ENCODE measurements around the gene PTRH1. TPM values are rescaled to one million over a fixed set of nuclear protein-coding genes. Genes with fewer than 3 reads are reported as not detected.

The PTRH1 gene
- total and polyA plus RNA-seq, 10 of the 15 experiments (the other 5 are each of a cell fraction or from before 2014, with no cell fraction given): 0.69 to 38.4 (median 10.2) TPM

DNA sequence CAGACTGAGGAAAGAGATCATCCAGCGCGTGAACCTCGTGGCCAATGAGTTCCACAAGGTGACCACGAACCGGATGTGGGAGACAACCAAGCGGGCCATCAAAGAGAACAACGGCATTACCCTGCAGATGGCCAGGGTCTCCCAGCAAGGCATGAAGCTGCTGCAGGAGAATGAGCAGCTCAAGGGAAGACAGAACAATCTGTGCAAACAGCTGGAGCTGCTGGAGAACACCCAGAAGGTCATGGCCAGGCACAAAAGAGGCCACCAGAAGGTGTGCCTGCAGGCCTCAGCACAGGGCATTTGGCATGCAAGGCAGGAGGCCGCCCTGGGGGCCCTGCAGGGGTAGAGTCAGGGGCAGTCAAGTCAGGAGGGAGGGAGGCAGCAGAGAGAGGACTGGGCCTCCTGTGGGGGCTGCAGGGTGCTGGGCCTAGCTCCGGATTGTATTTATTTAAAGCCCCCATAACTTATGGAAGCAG lies 4.2 kb downstream of the PTRH1 start:
- BruUV-seq (replicated peaks): no TSS peak
- Histone ChIP-seq H3K36me3 (ENCODE audit: control insufficient read depth in 2 of 2, insufficient read depth in 2 of 2, low read length in 1 of 2) (no peaks in the 10 kb centered on the region; a peak in 1 of 4 replicates), H3K9ac (ENCODE audit: control insufficient read depth, insufficient read depth, low read length) (no peak overlapping the region), H3K4me2 (ENCODE audit: control insufficient read depth, insufficient read depth) (no peak overlapping the region), H2AFZ (ENCODE audit: control insufficient read depth, low read depth, low read length) (no peak overlapping the region), H3K27me3 (replicated peaks in 1 of 2; ENCODE audit: control insufficient read depth in 2 of 2, insufficient read depth in 2 of 2, low read length in 1 of 2) (no peaks in the 10 kb centered on the region), H3K4me1 (ENCODE audit: control insufficient read depth, insufficient read depth, low read length) (peaks cover 6% of the 10 kb centered on the region; the same call in 1 of the 2 replicates), H3K9me3 (replicated peaks; ENCODE audit: control insufficient read depth, insufficient read depth, low read length) (no peaks in the 10 kb centered on the region; the same call in 2 of the 3 replicates), H3K27ac (ENCODE audit: control insufficient read depth, insufficient read depth) (no peak overlapping the region), H3K4me3 (no peak overlapping the region), H3K79me2 (ENCODE audit: control insufficient read depth, insufficient read depth, low read length) (no peaks in the 10 kb centered on the region), H4K20me1 (ENCODE audit: control insufficient read depth, insufficient read depth) (no peaks in the 10 kb centered on the region)
- in situ Hi-C loops (cut with MboI): no loop called here
- ChIA-PET RAD21 (ENCODE audit: unreplicated experiment) (no interaction called here), SMC1A (ENCODE audit: uncharacterized antibody, unreplicated experiment) (no interaction called here), CTCF (interaction anchor here (1.1 kb wide), 1 partner anchor 199 kb away, joined by 3 read pairs; no protein-coding TSS in a partner anchor), POLR2A (no interaction called here)
- DNase-seq (ENCODE audit: low read depth, low spot score) (no peak), FAIRE-seq (no peak), ATAC-seq (no peak)
- TF ChIP-seq RUNX3 (IDR thresholded peaks at IDR 0.05; ENCODE audit: low read length) (peak; percentile 67), NKRF (conservative IDR thresholded peaks at IDR 0.05) (no peak), NR2F1 (conservative IDR thresholded peaks at IDR 0.05) (0 out of 2 replicates have a peak, but pooled peaks have one; percentile 26)
- intact Hi-C loops (cut with micrococcal nuclease; ENCODE audit: unreplicated experiment): no loop called here
- 8% methylated on average over 9 of the region's 9 CpGs for WGBS (ENCODE audit: insufficient coverage, insufficient replicate concordance, low lambda C conversion rate, missing lambda C conversion rate)

GRCh38 chr9:127710204-127710783 lies 5.2 kb downstream of the PTRH1 start:
- in situ Hi-C loops (cut with MboI): no loop called here
- H3K79me2 ChIP-seq (ENCODE audit: control insufficient read depth, insufficient read depth, low read length): no peaks in the 10 kb centered on the region
- no peak overlapping the region for H2AFZ ChIP-seq (ENCODE audit: control insufficient read depth, low read depth, low read length)
- peaks cover 3% of the 10 kb centered on the region; the same call in 1 of the 2 replicates for H3K4me1 ChIP-seq (ENCODE audit: control insufficient read depth, insufficient read depth, low read length)
- SMC1A ChIA-PET (ENCODE audit: uncharacterized antibody, unreplicated experiment): no interaction called here
- H3K36me3 ChIP-seq (ENCODE audit: control insufficient read depth in 2 of 2, insufficient read depth in 2 of 2, low read length in 1 of 2): no peaks in the 10 kb centered on the region; a peak in 1 of 4 replicates
- 87% methylated on average over 9 of the region's 10 CpGs for WGBS (ENCODE audit: insufficient coverage, insufficient replicate concordance, low lambda C conversion rate, missing lambda C conversion rate)
- intact Hi-C loops (cut with micrococcal nuclease; ENCODE audit: unreplicated experiment): no loop called here
- RAD21 ChIA-PET (ENCODE audit: unreplicated experiment): no interaction called here
- H3K9me3 ChIP-seq (replicated peaks; ENCODE audit: control insufficient read depth, insufficient read depth, low read length): no peaks in the 10 kb centered on the region; the same call in 2 of the 3 replicates
- H3K4me3 ChIP-seq: no peak overlapping the region
- no peaks in the 10 kb centered on the region; a peak in 1 of 4 replicates for H3K27me3 ChIP-seq (replicated peaks in 1 of 2; ENCODE audit: control insufficient read depth in 2 of 2, insufficient read depth in 2 of 2, low read length in 1 of 2)
- POLR2A ChIA-PET: interaction anchor here (0.6 kb wide), 1 partner anchor 214 kb away, joined by 4 read pairs; no protein-coding TSS in a partner anchor
- CTCF ChIA-PET: no interaction called here
- H3K4me2 ChIP-seq (ENCODE audit: control insufficient read depth, insufficient read depth): no peak overlapping the region
- no peak overlapping the region for H3K9ac ChIP-seq (ENCODE audit: control insufficient read depth, insufficient read depth, low read length)
- H4K20me1 ChIP-seq (ENCODE audit: control insufficient read depth, insufficient read depth): no peaks in the 10 kb centered on the region
- DNase-seq (ENCODE audit: low read depth, low spot score) (no peak), FAIRE-seq (no peak), ATAC-seq (no peak)
- BruUV-seq (replicated peaks): no TSS peak
- no peak overlapping the region for H3K27ac ChIP-seq (ENCODE audit: control insufficient read depth, insufficient read depth)
- no peak for TF ChIP-seq ZBTB33 (IDR thresholded peaks at IDR 0.05)
- TF ChIP-seq SUPT20H (IDR thresholded peaks at IDR 0.05; ENCODE audit: borderline replicate concordance, control insufficient read depth, low read depth, low read length): no peak
- no peak for TF ChIP-seq SPI1 (IDR thresholded peaks at IDR 0.05; ENCODE audit: borderline replicate concordance, insufficient read depth, low read depth, low read length)
- no peak for TF ChIP-seq E2F8 (IDR thresholded peaks at IDR 0.05; ENCODE audit: low read depth, partially characterized antibody)
- no peak for TF ChIP-seq SRF (IDR thresholded peaks at IDR 0.05; ENCODE audit: low read depth in 2 of 2, low read length in 2 of 2)
- TF ChIP-seq NR2C2 (IDR thresholded peaks at IDR 0.05; ENCODE audit: borderline replicate concordance, control insufficient read depth, insufficient read length, low read depth): no peak

Data from GM12878 (cell line).